ENCODE data around the gene GDPGP1. TPM values are rescaled to one million over a fixed set of nuclear protein-coding genes. Genes with fewer than 3 reads are reported as not detected.

GDPGP1 gene
- polyA plus RNA-seq, 1 donor (not counting 4 experiments of a cell fraction or from before 2014, with no cell fraction given): 0.92 TPM

GRCh38 chr15:90262426-90262825, 28.4 kb downstream of the GDPGP1 start:
- H3K79me2 ChIP-seq (ENCODE audit: control insufficient read depth, insufficient read depth, low read length): peaks cover 17% of the 10 kb centered on the region
- peaks cover 37% of the 10 kb centered on the region for H3K4me1 ChIP-seq (ENCODE audit: control insufficient read depth, extremely low read depth, insufficient read depth, low read length)
- no peaks in the 10 kb centered on the region for H3K27me3 ChIP-seq (ENCODE audit: control insufficient read depth, extremely low read depth, insufficient read depth, low read length)
- FAIRE-seq: no peak
- H4K20me1 ChIP-seq (ENCODE audit: control insufficient read depth, extremely low read depth, insufficient read depth, low read length): no peaks in the 10 kb centered on the region
- no peaks in the 10 kb centered on the region for H3K9me1 ChIP-seq (ENCODE audit: control insufficient read depth, extremely low read depth, insufficient read depth, low read length)
- H3K27ac ChIP-seq (ENCODE audit: control insufficient read depth, insufficient read depth, low read length): peak overlapping the region; percentile 73
- peaks cover 0 to 7% of the 10 kb centered on the region in 2 experiments for H3K36me3 ChIP-seq (ENCODE audit: control insufficient read depth in 2 of 2, extremely low read depth in 1 of 2, insufficient read depth in 2 of 2, low read length in 2 of 2)
- no peak overlapping the region for H3K4me3 ChIP-seq (ENCODE audit: control insufficient read depth in 2 of 3, extremely low read depth in 1 of 3, insufficient read depth in 2 of 3, low read depth in 1 of 3, low read length in 3 of 3)
- H3K4me2 ChIP-seq (ENCODE audit: control insufficient read depth, extremely low read depth, insufficient read depth, low read depth, low read length): peak overlapping the region; percentile 73
- TF ChIP-seq EZH2 (IDR thresholded peaks at IDR 0.05; ENCODE audit: low read length) (no peak), CTCF (optimal IDR thresholded peaks at IDR 0.05 in 1 of 3, IDR thresholded peaks at IDR 0.05 in 1 of 3, conservative IDR thresholded peaks at IDR 0.05 in 1 of 3; ENCODE audit: extremely low read depth in 1 of 3, insufficient read depth in 2 of 3, low read length in 3 of 3) (no peak)
- peak overlapping the region; percentile 56 for H3K9ac ChIP-seq (ENCODE audit: control insufficient read depth, extremely low read depth, insufficient read depth, low read length)
- peak overlapping the region; percentile 97 for H2AFZ ChIP-seq (ENCODE audit: control insufficient read depth, low read length)
- dilution Hi-C loops (cut with MboI; ENCODE audit: extremely low pct_ligation_motif_present, low sequenced_read_pairs): no loop called here
- DNase-seq (ENCODE audit: low read depth, low spot score): no peak
- H3K9me3 ChIP-seq (ENCODE audit: control insufficient read depth, low read depth, low read length): no peaks in the 10 kb centered on the region

- peaks cover 35% of the 10 kb centered on the region for H3K79me2 ChIP-seq (ENCODE audit: control insufficient read depth, insufficient read depth, low read length)
- peaks cover 0 to 12% of the 10 kb centered on the region in 2 experiments for H3K36me3 ChIP-seq (ENCODE audit: control insufficient read depth in 2 of 2, extremely low read depth in 1 of 2, insufficient read depth in 2 of 2, low read length in 2 of 2)
- H3K4me3 ChIP-seq (ENCODE audit: control insufficient read depth in 2 of 3, extremely low read depth in 1 of 3, insufficient read depth in 2 of 3, low read depth in 1 of 3, low read length in 3 of 3): peak overlapping the region; percentile 69 to 94 (median 77)
- H3K9ac ChIP-seq (ENCODE audit: control insufficient read depth, extremely low read depth, insufficient read depth, low read length): peak overlapping the region; percentile 88
- dilution Hi-C loops (cut with MboI; ENCODE audit: extremely low pct_ligation_motif_present, low sequenced_read_pairs): no loop called here
- no peaks in the 10 kb centered on the region for H3K9me3 ChIP-seq (ENCODE audit: control insufficient read depth, low read depth, low read length)
- H4K20me1 ChIP-seq (ENCODE audit: control insufficient read depth, extremely low read depth, insufficient read depth, low read length): peaks cover 3% of the 10 kb centered on the region
- TF ChIP-seq CTCF (optimal IDR thresholded peaks at IDR 0.05 in 1 of 3, IDR thresholded peaks at IDR 0.05 in 1 of 3, conservative IDR thresholded peaks at IDR 0.05 in 1 of 3; ENCODE audit: extremely low read depth in 1 of 3, insufficient read depth in 2 of 3, low read length in 3 of 3): no peak
- TF ChIP-seq EZH2 (IDR thresholded peaks at IDR 0.05; ENCODE audit: low read length): no peak
- H3K4me2 ChIP-seq (ENCODE audit: control insufficient read depth, extremely low read depth, insufficient read depth, low read depth, low read length): peak overlapping the region; percentile 99
- FAIRE-seq (no peak), DNase-seq (ENCODE audit: low read depth, low spot score) (no peak)
- H3K4me1 ChIP-seq (ENCODE audit: control insufficient read depth, extremely low read depth, insufficient read depth, low read length): peaks cover 42% of the 10 kb centered on the region
- no peaks in the 10 kb centered on the region for H3K27me3 ChIP-seq (ENCODE audit: control insufficient read depth, extremely low read depth, insufficient read depth, low read length)
- H3K27ac ChIP-seq (ENCODE audit: control insufficient read depth, insufficient read depth, low read length): peak overlapping the region; percentile 88
- peak overlapping the region; percentile 100 for H2AFZ ChIP-seq (ENCODE audit: control insufficient read depth, low read length)
- peaks cover 2% of the 10 kb centered on the region for H3K9me1 ChIP-seq (ENCODE audit: control insufficient read depth, extremely low read depth, insufficient read depth, low read length)
Measured at GRCh38 chr15:90264671-90265070, 30.7 kb downstream of the GDPGP1 start.

All from keratinocyte (primary cell).